GM12875 (cell line): Measurements from ENCODE around the gene GCK.
"Not testable (repeated sequence)": the region's sequence is repeated elsewhere in the genome, so short reads cannot be mapped to it uniquely, and the experiment has no call there.

Experiments used
- H3K4me3 ChIP-seq: one replicate; pipeline ENCODE4 v1.5.1; 2011; ENCODE audit warnings: low read depth, low read length, control low read depth
- CTCF ChIP-seq: IDR thresholded peaks from 2 replicates; pipeline ENCODE4 v1.5.1; 2011; ENCODE audit warnings: low read depth, mild to moderate bottlenecking, control low read depth, inconsistent platforms, low read length, moderate library complexity, borderline replicate concordance; ENCODE audit not compliant: insufficient read depth

Gene GCK

GRCh38 chr7:44131173-44132029 is 57.8 kb downstream of the GCK start:
- 0 out of 2 replicates have a peak, but pooled peaks have one; percentile 24 for TF ChIP-seq CTCF
- no peak overlapping the region for H3K4me3 ChIP-seq

GRCh38 chr7:44128721-44129582 is 60.3 kb downstream of the GCK start:
- H3K4me3 ChIP-seq: no peak overlapping the region
- TF ChIP-seq CTCF: no peak

GRCh38 chr7:44127161-44127560 is 62.1 kb downstream of the GCK start:
- no peak overlapping the region for H3K4me3 ChIP-seq
- no peak for TF ChIP-seq CTCF

- H3K4me3 ChIP-seq: not testable (repeated sequence)
Observed at GRCh38 chr7:44126574-44126973, 62.7 kb downstream of the GCK start.

- H3K4me3 ChIP-seq: no peak overlapping the region
- no peak for TF ChIP-seq CTCF
Observed at GRCh38 chr7:44124822-44125202, 64.4 kb downstream of the GCK start.

GRCh38 chr7:44123190-44124003 is 65.8 kb downstream of the GCK start, which contains the start of gene POLD2:
Gene POLD2 (minus strand): TSS chr7:44123548. CDS start chr7:44122053, 1,495 bp downstream.
- no peak for TF ChIP-seq CTCF
- peak within 1 kb of the TSS; percentile 97 for H3K4me3 ChIP-seq

GRCh38 chr7:44122529-44122928 is 66.7 kb downstream of the GCK start:
- H3K4me3 ChIP-seq: peak overlapping the region; percentile 97
- no peak for TF ChIP-seq CTCF
